IMR-90 (cell line): ENCODE data around the gene STAG2.
A peak's percentile ranks its signal among the peaks of the same experiment; 100 is the strongest.

Experiments
- BHLHE40 ChIP-seq: fragments of 150-350 bp; IDR thresholded peaks from 2 replicates; pipeline ENCODE4 v1.6.1; 2016; ENCODE audit warnings: mild to moderate bottlenecking, low read depth, low read length
- CHD1 ChIP-seq: IDR thresholded peaks from 2 replicates; pipeline ENCODE4 v1.6.1; 2012; ENCODE audit warnings: low read depth, low read length, improper control_type of control experiment
- MAZ ChIP-seq: IDR thresholded peaks from 2 replicates; pipeline ENCODE4 v1.6.1; 2012; ENCODE audit warnings: low read depth, mild to moderate bottlenecking, low read length, improper control_type of control experiment, moderate library complexity, borderline replicate concordance
- POLR2A ChIP-seq: IDR thresholded peaks from 2 replicates; pipeline ENCODE4 v1.6.1; 2012; ENCODE audit warnings: mild to moderate bottlenecking, low read depth, low read length
- SMC3 ChIP-seq: fragments of 150-350 bp; IDR thresholded peaks from 2 replicates; pipeline ENCODE4 v1.6.1; 2016; ENCODE audit warnings: low read depth, mild to moderate bottlenecking, antibody characterized with exemption, low read length, moderate library complexity
- TF ChIP-seq, protein P1 (sequence below): fragments of 150-350 bp; IDR thresholded peaks from 2 replicates; pipeline ENCODE4 v1.6.1; 2016; ENCODE audit warnings: low read depth, mild to moderate bottlenecking, low read length, moderate library complexity, borderline replicate concordance
- TF ChIP-seq, protein P2 (sequence below): conservative IDR thresholded peaks from 2 replicates; pipeline ENCODE4 v1.5.1; 2012; ENCODE audit warnings: mild to moderate bottlenecking, low read depth, low read length, improper control_type of control experiment

- no peak for TF ChIP-seq BHLHE40
- TF ChIP-seq, protein P1, sequence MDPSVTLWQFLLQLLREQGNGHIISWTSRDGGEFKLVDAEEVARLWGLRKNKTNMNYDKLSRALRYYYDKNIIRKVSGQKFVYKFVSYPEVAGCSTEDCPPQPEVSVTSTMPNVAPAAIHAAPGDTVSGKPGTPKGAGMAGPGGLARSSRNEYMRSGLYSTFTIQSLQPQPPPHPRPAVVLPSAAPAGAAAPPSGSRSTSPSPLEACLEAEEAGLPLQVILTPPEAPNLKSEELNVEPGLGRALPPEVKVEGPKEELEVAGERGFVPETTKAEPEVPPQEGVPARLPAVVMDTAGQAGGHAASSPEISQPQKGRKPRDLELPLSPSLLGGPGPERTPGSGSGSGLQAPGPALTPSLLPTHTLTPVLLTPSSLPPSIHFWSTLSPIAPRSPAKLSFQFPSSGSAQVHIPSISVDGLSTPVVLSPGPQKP, result no peak
- TF ChIP-seq POLR2A, result no peak
- TF ChIP-seq, protein P2, sequence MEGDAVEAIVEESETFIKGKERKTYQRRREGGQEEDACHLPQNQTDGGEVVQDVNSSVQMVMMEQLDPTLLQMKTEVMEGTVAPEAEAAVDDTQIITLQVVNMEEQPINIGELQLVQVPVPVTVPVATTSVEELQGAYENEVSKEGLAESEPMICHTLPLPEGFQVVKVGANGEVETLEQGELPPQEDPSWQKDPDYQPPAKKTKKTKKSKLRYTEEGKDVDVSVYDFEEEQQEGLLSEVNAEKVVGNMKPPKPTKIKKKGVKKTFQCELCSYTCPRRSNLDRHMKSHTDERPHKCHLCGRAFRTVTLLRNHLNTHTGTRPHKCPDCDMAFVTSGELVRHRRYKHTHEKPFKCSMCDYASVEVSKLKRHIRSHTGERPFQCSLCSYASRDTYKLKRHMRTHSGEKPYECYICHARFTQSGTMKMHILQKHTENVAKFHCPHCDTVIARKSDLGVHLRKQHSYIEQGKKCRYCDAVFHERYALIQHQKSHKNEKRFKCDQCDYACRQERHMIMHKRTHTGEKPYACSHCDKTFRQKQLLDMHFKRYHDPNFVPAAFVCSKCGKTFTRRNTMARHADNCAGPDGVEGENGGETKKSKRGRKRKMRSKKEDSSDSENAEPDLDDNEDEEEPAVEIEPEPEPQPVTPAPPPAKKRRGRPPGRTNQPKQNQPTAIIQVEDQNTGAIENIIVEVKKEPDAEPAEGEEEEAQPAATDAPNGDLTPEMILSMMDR, result peak; percentile 44
- TF ChIP-seq MAZ, result no peak
- TF ChIP-seq CHD1, result no peak
- peak; percentile 44; the same call in 1 of the 2 replicates for TF ChIP-seq SMC3
Measured at GRCh38 chrX:123976706-123977316, 15.3 kb downstream of the STAG2 start.
